PC-9 (cell line): ENCODE data around the gene KRTAP4-6.

Source experiments
- CTCF ChIP-seq: fragments of 200-600 bp; sonication (generic); conservative IDR thresholded peaks from 2 replicates; pipeline ENCODE4 v1.6.1; 2017; ENCODE audit warnings: mixed run types, antibody characterized with exemption, mild to moderate bottlenecking, moderate library complexity
- EZH2 ChIP-seq: fragments of 200-600 bp; sonication (generic); IDR thresholded peaks from 2 replicates; pipeline ENCODE4 v1.8.0; 2017; ENCODE audit warnings: antibody characterized with exemption, low read depth

DNA sequence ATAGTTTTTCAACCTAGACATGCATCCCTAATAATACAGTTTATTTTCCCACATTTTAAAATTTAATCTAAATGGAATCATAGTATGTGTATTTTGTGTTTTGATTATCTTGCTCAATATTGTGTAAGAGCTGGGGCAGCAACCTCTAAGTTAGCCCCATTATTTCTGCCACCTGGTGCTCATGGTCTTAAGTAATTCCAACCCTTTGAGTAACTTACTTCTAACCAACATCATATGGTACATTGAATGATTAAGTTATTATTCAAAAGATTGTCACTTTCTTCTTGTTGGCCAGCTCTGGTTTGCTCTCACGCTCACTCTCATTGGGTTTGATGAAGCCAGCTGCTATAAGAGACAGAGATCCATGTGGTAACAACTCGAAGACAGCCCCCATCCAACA lies 31.5 kb upstream of the KRTAP4-6 start:
- TF ChIP-seq CTCF (no peak), EZH2 (no peak)
